Activated CD8-positive, alpha-beta memory T cell treated with anti-CD3 and anti-CD28 coated beads, Interleukin-2, amount 10 ng/mL, durations not matched to agents 7 days and 5 days (primary cell): ENCODE results near the gene ARPC1B. TPM values are rescaled to one million over a fixed set of nuclear protein-coding genes. Genes with fewer than 3 reads are reported as not detected.
"Not testable (repeated sequence)": the region's sequence is repeated elsewhere in the genome, so short reads cannot be mapped to it uniquely, and the experiment has no call there.

Experiments used
- ATAC-seq: fragments of 150-1000 bp; cut with Tn5 transposase; one replicate; pipeline ENCODE4 v1.10.0; 2021; ENCODE audit warnings: moderate library complexity
- CTCF ChIA-PET: fragments of 350-600 bp; sonication (Branson Sonifier 250); formaldehyde crosslinking; loops from one replicate; lab custom pipeline; 2021; ENCODE audit warnings: antibody characterized with exemption; lab: Charles Lee
- DNase-seq: peaks from one replicate; pipeline ENCODE4 v3.0.0-alpha.2; 2020
- H3K27ac Mint-ChIP-seq: one replicate; pipeline ENCODE4 v1.8.0; 2021; ENCODE audit warnings: mild to moderate bottlenecking, mixed read lengths
- H3K27me3 Mint-ChIP-seq: one replicate; pipeline ENCODE4 v1.8.0; 2021; ENCODE audit warnings: mixed read lengths
- H3K36me3 Mint-ChIP-seq: one replicate; pipeline ENCODE4 v1.8.0; 2021; ENCODE audit warnings: mild to moderate bottlenecking, mixed read lengths
- H3K4me1 Mint-ChIP-seq: one replicate; pipeline ENCODE4 v1.8.0; 2021; ENCODE audit warnings: mixed read lengths
- H3K4me3 Mint-ChIP-seq: one replicate; pipeline ENCODE4 v1.8.0; 2021; ENCODE audit warnings: mild to moderate bottlenecking, moderate library complexity, mixed read lengths
- H3K9me3 Mint-ChIP-seq: one replicate; pipeline ENCODE4 v1.8.0; 2022; ENCODE audit warnings: low read depth, mixed read lengths
- total RNA-seq, 2 experiments: library from RNA; stranded (reverse); gene quantifications; one replicate each; pipeline ENCODE4 v1.2.3, GENCODE V29; 2021

The ARPC1B gene
- total RNA-seq, 2 experiments from 2014 or later, result 388 to 398 TPM

DNA sequence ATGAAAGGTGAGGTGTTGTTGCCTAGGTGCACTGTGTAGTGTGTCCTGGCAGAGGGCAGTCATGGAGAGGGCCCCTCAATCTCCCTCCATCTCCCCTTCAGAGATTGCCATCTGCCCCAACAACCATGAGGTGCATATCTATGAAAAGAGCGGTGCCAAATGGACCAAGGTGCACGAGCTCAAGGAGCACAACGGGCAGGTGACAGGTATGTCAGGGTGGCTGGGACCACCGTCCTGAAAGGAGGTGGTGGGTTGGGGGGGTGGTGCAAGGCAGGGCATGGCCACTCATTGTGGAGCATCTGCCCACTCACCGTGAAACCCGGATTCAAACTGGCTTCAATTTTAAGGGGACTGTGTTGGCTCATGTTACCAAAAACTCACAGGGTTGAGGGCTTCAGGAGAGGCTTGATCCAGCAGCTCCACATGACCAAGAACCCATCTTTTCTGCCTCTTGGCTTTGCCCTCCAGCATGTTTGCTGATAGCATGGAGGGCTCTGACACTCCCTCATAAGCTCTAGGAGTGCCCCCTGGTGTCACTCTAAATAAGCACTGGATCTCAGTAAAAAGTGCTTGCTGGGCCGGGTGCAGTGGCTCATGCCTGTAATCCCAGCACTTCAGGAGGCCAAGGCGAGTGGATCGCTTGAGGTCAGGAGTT, 12.2 kb downstream of the ARPC1B start:
- H3K27me3 Mint-ChIP-seq, result no peaks in the 10 kb centered on the region
- ATAC-seq (peak; percentile 79), DNase-seq (peak; percentile 66)
- peaks cover 42% of the 10 kb centered on the region for H3K36me3 Mint-ChIP-seq
- H3K9me3 Mint-ChIP-seq, result no peaks in the 10 kb centered on the region
- H3K4me1 Mint-ChIP-seq, result peaks cover 29% of the 10 kb centered on the region
- peak overlapping the region; percentile 43 for H3K27ac Mint-ChIP-seq
- CTCF ChIA-PET, result interaction anchor here (0.9 to 2.1 kb wide), 8 partner anchors 9 to 695 kb away, joined by 3 to 10 read pairs (median 3); partner anchors contain the start of genes BUD31, PDAP1 and ZKSCAN5
- no peak overlapping the region for H3K4me3 Mint-ChIP-seq

DNA sequence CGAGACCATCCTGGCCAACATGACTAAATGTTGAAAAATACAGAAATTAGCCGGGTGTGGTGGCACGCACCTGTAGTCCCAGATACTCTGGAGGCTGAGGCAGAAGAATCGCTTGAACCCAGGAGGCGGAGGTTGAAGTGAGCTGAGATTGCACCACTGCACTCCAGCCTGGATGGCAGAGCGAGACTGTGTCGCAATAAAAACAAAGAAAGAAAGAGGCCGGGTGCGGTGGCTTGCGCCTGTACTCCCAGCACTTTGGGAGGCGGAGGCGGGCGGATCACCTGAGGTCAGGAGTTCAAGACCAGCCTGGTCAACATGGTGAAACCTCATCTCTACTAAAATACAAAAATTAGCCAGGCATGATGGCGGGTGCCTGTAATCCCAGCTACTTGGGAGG, 12.7 kb downstream of the ARPC1B start:
- CTCF ChIA-PET, result interaction anchor here (0.9 to 2.1 kb wide), 6 partner anchors 9 to 22 kb away, joined by 3 to 10 read pairs (median 3); partner anchors contain the start of genes BUD31 and PDAP1
- not testable (repeated sequence) for DNase-seq, ATAC-seq, H3K27ac Mint-ChIP-seq, H3K27me3 Mint-ChIP-seq, H3K9me3 Mint-ChIP-seq, H3K4me3 Mint-ChIP-seq
- peaks cover 45% of the 10 kb centered on the region for H3K36me3 Mint-ChIP-seq
- H3K4me1 Mint-ChIP-seq, result peaks cover 30% of the 10 kb centered on the region

DNA sequence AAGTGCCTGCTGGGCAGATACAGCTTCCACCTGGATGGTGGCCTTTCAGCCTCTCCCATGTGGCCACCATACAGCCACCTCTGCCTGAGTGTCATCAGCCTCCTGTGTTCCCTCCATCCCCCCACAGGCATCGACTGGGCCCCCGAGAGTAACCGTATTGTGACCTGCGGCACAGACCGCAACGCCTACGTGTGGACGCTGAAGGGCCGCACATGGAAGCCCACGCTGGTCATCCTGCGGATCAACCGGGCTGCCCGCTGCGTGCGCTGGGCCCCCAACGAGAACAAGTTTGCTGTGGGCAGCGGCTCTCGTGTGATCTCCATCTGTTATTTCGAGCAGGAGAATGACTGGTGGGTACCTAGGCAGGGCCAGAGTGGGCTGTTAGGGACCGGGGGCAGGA, 13.4 kb downstream of the ARPC1B start:
- peaks cover 46% of the 10 kb centered on the region for H3K36me3 Mint-ChIP-seq
- peaks cover 34% of the 10 kb centered on the region for H3K4me1 Mint-ChIP-seq
- no peaks in the 10 kb centered on the region for H3K9me3 Mint-ChIP-seq
- DNase-seq (no peak), ATAC-seq (no peak)
- no peak overlapping the region for H3K27ac Mint-ChIP-seq
- H3K27me3 Mint-ChIP-seq, result no peaks in the 10 kb centered on the region
- no peak overlapping the region for H3K4me3 Mint-ChIP-seq
- CTCF ChIA-PET, result interaction anchor here (2.1 kb wide), 1 partner anchor 23 kb away, joined by 10 read pairs; no protein-coding TSS in a partner anchor

DNA sequence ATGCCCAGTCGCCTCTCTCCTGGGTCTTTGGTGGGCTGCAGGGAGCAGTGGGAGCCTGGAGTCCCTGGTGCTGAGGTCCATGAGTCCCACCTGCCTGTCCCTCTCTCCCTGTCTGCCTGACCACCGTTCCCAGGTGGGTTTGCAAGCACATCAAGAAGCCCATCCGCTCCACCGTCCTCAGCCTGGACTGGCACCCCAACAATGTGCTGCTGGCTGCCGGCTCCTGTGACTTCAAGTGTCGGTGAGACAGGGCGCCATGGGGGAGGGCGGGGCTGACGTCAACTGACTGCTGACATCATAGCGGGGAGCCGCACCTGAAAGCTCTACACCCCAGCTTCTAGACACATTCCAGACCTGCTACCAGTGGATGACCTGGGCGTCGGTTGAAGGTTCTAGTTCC, 15.2 kb downstream of the ARPC1B start:
- no peak for ATAC-seq
- H3K36me3 Mint-ChIP-seq, result peaks cover 52% of the 10 kb centered on the region
- no peak overlapping the region for H3K4me3 Mint-ChIP-seq
- no peaks in the 10 kb centered on the region for H3K27me3 Mint-ChIP-seq
- no peak for DNase-seq
- H3K27ac Mint-ChIP-seq, result no peak overlapping the region
- CTCF ChIA-PET, result interaction anchor here (1.3 to 1.4 kb wide), 3 partner anchors 19 to 30 kb away, joined by 3 to 4 read pairs (median 3); partner anchors contain the start of gene BUD31
- peaks cover 27% of the 10 kb centered on the region for H3K4me1 Mint-ChIP-seq
- H3K9me3 Mint-ChIP-seq, result no peaks in the 10 kb centered on the region

DNA sequence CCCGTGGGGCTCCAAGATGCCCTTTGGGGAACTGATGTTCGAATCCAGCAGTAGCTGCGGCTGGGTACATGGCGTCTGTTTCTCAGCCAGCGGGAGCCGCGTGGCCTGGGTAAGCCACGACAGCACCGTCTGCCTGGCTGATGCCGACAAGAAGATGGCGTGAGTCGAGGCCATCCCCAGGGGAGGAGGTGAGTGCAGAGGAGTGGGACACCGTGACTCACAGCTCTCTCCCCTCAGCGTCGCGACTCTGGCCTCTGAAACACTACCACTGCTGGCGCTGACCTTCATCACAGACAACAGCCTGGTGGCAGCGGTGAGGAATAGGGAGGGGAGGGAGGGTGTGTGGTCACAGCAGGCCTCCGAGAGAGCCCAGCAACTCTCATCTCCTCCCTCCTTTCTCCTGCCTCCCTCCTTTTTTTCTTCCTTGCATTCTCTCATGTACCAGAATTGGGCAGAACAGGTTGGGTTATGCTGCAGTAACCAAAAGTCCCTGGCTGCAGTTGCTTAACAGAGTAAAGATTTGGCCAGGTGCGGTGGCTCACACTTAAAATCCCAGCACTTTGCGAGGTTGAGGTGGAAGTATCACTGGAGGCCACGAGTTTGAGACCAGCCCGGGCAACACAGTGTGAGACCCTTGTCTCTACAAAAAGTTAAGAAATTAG, 16.5 kb downstream of the ARPC1B start:
- Mint-ChIP-seq H3K27ac (no peak overlapping the region), H3K27me3 (no peaks in the 10 kb centered on the region), H3K4me1 (peaks cover 24% of the 10 kb centered on the region), H3K36me3 (peaks cover 58% of the 10 kb centered on the region), H3K4me3 (no peak overlapping the region), H3K9me3 (no peaks in the 10 kb centered on the region)
- ATAC-seq (no peak), DNase-seq (no peak)
- CTCF ChIA-PET, result interaction anchor here (0.7 to 1.4 kb wide), 5 partner anchors 10 to 42 kb away, joined by 3 to 4 read pairs (median 3); partner anchors contain the start of genes ARPC1B and BUD31

DNA sequence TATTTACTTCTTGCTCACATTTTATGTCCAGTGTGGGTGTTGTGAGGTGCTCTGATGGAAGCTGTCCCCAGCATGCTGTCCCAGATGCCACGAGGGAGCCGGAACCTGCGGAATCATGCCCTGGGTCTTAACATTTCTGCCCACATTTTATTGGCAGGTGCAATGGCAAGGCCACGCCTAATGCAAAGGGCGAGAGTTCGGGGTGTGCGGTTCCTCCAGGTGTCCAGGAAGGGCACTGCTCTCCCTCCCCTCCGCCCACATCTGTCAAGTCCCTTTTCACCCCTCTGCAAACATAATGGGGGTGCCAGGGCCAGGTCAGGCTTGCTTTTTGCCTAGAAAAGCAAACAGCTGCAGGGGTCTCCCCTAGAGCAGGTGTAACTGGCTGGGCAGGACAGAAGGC, 17.5 kb downstream of the ARPC1B start:
- no peak for ATAC-seq
- DNase-seq, result no peak
- no peaks in the 10 kb centered on the region for H3K9me3 Mint-ChIP-seq
- peaks cover 55% of the 10 kb centered on the region for H3K36me3 Mint-ChIP-seq
- CTCF ChIA-PET, result interaction anchor here (0.7 to 3.1 kb wide), 3 partner anchors 9 to 18 kb away, joined by 3 to 17 read pairs (median 3); partner anchors contain the start of gene ARPC1B
- peak overlapping the region; percentile 18 for H3K4me3 Mint-ChIP-seq
- no peaks in the 10 kb centered on the region for H3K27me3 Mint-ChIP-seq
- H3K27ac Mint-ChIP-seq, result peak overlapping the region; percentile 65
- H3K4me1 Mint-ChIP-seq, result peaks cover 24% of the 10 kb centered on the region

DNA sequence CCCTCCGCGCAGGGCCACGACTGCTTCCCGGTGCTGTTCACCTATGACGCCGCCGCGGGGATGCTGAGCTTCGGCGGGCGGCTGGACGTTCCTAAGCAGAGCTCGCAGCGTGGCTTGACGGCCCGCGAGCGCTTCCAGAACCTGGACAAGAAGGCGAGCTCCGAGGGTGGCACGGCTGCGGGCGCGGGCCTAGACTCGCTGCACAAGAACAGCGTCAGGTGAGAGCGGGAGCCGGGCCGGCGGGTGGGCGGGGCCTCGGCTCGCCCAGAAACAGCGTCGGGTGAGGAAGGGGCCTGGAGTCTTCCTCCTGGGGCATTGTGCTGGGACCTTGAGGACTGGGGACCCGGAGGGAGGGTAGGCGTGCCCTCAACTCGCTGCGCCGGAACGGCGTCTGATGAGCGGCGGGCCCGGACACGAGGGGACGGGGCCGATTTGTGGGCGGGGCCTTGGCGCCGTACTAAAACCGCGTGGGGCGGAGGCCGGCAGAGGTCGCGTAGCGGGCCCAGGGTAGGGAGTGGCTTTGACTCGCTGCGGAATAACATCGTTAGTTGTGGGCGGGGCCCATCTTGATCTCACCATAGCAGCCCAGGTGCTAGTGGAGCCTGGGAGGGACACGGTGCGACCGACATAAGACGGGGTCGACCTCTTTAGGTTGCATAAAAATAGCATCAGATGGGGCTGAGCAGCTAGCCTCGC, 18.3 kb downstream of the ARPC1B start:
- Mint-ChIP-seq H3K27me3 (no peaks in the 10 kb centered on the region), H3K36me3 (peaks cover 58% of the 10 kb centered on the region), H3K4me1 (peaks cover 24% of the 10 kb centered on the region), H3K9me3 (no peaks in the 10 kb centered on the region), H3K27ac (peak overlapping the region; percentile 84), H3K4me3 (peak overlapping the region; percentile 55)
- DNase-seq, result peak; percentile 88
- CTCF ChIA-PET, result interaction anchor here (1.0 to 3.1 kb wide), 2 partner anchors 12 to 14 kb away, joined by 3 to 17 read pairs; no protein-coding TSS in a partner anchor
- peak; percentile 92 for ATAC-seq

DNA sequence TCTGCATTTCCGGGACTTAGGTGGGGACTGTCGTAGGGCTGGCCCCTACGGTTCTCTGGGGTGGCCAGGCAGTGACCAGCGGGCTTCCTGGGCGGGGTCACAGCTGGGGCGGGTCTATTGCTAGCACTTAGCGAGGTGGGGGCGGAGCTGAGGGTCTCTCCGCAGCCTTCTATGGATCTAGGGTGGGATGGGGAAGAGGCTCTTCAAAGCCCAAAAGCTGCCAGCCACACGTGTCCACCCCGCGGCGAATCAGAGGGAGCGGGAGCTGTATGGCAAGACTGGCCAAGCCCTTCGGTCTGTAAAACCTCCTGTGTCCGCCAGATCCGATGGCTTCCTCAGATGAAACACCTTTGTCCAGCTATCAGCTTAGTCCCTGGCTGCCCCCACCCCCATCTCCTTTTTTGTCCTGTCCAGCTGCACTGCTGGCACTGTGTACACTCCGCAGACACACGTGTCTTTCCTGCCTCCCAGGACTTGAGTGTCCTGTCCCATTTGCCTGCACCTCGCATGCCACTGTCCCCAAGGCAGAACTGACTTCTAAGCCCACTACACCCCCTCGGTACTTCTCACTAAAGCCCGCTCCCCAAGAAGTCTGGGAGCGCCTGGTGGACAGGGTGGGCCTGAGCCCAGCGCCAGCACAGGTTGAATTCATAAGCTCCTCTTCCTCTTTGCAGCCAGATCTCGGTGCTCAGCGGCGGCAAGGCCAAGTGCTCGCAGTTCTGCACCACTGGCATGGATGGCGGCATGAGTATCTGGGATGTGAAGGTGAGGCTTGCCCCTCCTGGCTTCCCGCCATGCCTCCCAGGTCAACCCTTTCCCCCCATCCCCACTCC, 19.0 kb downstream of the ARPC1B start:
- CTCF ChIA-PET, result interaction anchor here (0.8 to 3.1 kb wide), 3 partner anchors 12 to 14 kb away, joined by 3 to 17 read pairs (median 3); no protein-coding TSS in a partner anchor
- DNase-seq (no peak), ATAC-seq (no peak)
- peak overlapping the region; percentile 55 for H3K4me3 Mint-ChIP-seq
- H3K27ac Mint-ChIP-seq, result peak overlapping the region; percentile 84
- no peaks in the 10 kb centered on the region for H3K27me3 Mint-ChIP-seq
- no peaks in the 10 kb centered on the region for H3K9me3 Mint-ChIP-seq
- H3K4me1 Mint-ChIP-seq, result peaks cover 24% of the 10 kb centered on the region
- H3K36me3 Mint-ChIP-seq, result peaks cover 55% of the 10 kb centered on the region

DNA sequence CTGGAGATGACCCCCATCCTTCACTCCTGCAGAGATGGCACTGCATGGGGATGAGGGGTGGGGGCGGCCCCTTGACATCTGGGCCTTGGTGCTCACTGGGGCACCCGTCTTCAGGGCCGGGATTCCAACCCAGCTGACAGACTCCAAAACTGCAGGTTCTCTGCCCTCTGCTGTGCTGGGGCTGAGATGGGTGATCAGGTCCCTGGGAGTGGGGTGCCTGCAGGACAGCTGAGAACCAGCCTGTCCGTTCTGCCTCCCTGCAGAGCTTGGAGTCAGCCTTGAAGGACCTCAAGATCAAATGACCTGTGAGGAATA, 19.6 kb downstream of the ARPC1B start:
- Mint-ChIP-seq H3K4me3 (no peak overlapping the region), H3K36me3 (peaks cover 58% of the 10 kb centered on the region), H3K27ac (peak overlapping the region; percentile 84), H3K4me1 (peaks cover 24% of the 10 kb centered on the region), H3K9me3 (no peaks in the 10 kb centered on the region), H3K27me3 (no peaks in the 10 kb centered on the region)
- no peak for ATAC-seq
- CTCF ChIA-PET, result interaction anchor here (0.8 to 3.1 kb wide), 2 partner anchors 11 to 13 kb away, joined by 3 to 17 read pairs; no protein-coding TSS in a partner anchor
- no peak for DNase-seq

DNA sequence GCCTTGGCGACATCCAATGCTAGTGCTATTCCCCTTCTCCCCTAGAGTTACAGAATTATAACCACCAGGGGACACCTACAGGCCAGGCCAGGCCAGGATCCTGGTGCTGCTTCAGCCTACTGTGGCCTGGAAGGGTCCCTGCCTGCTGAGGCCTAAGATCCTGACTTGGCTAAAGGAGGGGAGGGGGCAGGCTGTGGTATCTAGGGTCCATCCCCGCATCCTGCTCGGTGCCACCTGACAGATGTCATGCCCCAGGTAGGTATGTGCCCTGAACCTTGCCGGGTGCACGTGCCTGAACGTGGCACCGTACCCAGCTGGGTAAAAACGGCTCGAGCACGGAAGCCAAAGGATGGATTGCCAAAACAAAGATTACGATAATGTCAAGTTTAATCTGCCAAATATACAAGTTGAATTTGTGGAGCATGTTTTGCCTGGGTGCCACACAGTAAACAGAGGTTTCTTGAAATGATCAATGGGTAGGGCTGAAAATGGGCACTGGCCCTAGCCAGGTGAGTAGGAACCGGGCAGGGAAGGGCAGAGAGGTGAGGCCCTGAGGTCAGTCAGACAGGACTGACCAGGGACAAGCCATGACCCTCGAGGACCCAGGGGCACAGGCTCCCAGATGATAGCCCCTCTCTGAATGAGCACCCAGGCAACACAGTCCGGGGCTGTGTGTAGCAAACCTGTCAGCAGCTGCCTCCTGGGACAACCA, 21.2 kb downstream of the ARPC1B start:
- no peak for ATAC-seq
- H3K4me3 Mint-ChIP-seq, result no peak overlapping the region
- H3K4me1 Mint-ChIP-seq, result peaks cover 22% of the 10 kb centered on the region
- H3K27ac Mint-ChIP-seq, result peak overlapping the region; percentile 37
- DNase-seq, result no peak
- H3K27me3 Mint-ChIP-seq, result no peaks in the 10 kb centered on the region
- H3K36me3 Mint-ChIP-seq, result peaks cover 55% of the 10 kb centered on the region
- CTCF ChIA-PET, result no interaction called here
- H3K9me3 Mint-ChIP-seq, result no peaks in the 10 kb centered on the region

DNA sequence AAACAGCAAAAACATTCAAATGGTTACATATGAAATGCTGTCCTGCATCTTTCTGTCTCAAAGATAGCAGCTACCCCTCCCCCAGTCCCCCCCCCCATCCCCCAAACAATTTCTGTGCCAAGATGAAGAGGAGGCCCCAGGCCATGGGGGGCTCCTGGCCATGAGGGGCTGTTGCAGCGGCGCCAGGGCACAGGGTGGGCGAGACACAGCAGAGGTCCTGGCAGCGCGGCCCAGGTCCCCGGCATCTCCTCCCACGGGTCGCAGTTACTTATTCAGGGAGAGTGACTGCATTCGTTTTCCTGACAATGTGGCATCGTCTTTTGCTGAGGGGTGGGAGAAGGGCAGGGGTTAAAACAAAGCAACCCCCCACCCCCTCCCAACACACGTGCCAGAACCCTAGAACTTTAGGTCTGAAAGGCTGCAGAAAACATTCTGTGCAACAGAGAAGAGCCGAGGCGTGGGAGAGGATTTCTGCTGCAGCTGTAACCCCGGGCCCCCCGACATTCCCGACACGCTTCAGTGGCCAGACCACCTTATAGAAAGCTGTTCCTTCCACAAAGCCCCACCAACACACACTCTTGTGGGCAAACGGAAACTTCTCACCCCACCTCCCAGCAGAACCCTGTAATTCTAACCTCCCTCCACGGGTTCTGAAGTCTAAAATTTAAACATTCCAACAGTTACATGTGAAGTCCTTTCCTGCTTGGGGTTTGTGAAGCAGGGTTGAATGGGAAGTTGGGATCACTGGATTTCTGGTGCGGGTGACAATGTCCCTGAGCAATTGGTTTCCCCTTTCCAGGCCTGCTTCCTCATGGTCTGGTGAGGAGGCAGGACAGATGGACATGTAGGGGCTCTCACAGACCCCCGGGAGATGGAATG, 22.1 kb downstream of the ARPC1B start:
- H3K27ac Mint-ChIP-seq, result peak overlapping the region; percentile 5
- H3K4me3 Mint-ChIP-seq, result no peak overlapping the region
- DNase-seq (no peak), ATAC-seq (no peak)
- H3K27me3 Mint-ChIP-seq, result no peaks in the 10 kb centered on the region
- no peaks in the 10 kb centered on the region for H3K9me3 Mint-ChIP-seq
- H3K36me3 Mint-ChIP-seq, result peaks cover 54% of the 10 kb centered on the region
- CTCF ChIA-PET, result no interaction called here
- H3K4me1 Mint-ChIP-seq, result peaks cover 16% of the 10 kb centered on the region
